SU-DHL-6 (cell line): ENCODE data around the gene RPL10.

Experiments used
- EZH2phosphoT487 ChIP-seq: fragments of 200-600 bp; sonication (generic), shearing (Covaris generic); conservative IDR thresholded peaks from 2 replicates; pipeline ENCODE4 v1.6.1; 2018; ENCODE audit warnings: mild to moderate bottlenecking, antibody characterized with exemption, low read length, moderate library complexity, mixed read lengths
- TF ChIP-seq, protein P1 (sequence below): fragments of 200-600 bp; sonication (generic); IDR thresholded peaks from one replicate; pipeline ENCODE4 v1.5.1; 2017; ENCODE audit warnings: antibody characterized with exemption, mild to moderate bottlenecking, low read length, moderate library complexity; ENCODE audit not compliant: insufficient read depth, poor library complexity, severe bottlenecking

DNA sequence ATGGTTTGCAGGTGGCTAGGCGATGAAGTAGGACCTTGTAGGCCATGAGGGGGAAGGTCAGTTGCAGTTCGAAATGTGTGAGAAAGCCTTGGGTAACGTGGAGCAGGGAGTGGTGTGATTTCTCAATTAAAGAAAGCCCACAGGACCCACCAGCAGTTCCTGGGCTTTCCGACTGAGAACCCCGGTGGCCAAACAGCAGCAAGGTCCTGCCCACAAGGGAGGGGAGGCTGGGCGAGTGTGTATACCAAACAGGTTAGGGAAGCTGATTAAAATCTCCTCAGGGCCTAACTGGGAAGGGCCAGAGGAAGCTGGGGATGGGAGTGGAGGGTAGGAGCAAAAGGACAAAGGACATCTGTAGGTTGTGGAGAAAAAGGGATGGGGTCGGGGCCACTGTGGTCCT, 32.7 kb downstream of the RPL10 start:
- TF ChIP-seq, protein P1, sequence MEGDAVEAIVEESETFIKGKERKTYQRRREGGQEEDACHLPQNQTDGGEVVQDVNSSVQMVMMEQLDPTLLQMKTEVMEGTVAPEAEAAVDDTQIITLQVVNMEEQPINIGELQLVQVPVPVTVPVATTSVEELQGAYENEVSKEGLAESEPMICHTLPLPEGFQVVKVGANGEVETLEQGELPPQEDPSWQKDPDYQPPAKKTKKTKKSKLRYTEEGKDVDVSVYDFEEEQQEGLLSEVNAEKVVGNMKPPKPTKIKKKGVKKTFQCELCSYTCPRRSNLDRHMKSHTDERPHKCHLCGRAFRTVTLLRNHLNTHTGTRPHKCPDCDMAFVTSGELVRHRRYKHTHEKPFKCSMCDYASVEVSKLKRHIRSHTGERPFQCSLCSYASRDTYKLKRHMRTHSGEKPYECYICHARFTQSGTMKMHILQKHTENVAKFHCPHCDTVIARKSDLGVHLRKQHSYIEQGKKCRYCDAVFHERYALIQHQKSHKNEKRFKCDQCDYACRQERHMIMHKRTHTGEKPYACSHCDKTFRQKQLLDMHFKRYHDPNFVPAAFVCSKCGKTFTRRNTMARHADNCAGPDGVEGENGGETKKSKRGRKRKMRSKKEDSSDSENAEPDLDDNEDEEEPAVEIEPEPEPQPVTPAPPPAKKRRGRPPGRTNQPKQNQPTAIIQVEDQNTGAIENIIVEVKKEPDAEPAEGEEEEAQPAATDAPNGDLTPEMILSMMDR, result no peak
- no peak for TF ChIP-seq EZH2phosphoT487
